HepG2 (cell line): ENCODE data around the gene SRRM3.

Experiments
- NBN ChIP-seq: fragments of 450-650 bp; conservative IDR thresholded peaks from 2 replicates; pipeline ENCODE4 v1.6.1; 2017
- SOX6 ChIP-seq, 2 experiments: fragments of 450-650 bp in 1 of 2; sonication (generic) in 1 of 2; formaldehyde crosslinking in 1 of 2; IDR thresholded peaks; 2 replicates each; pipeline versions ENCODE4 v1.4.0 to v1.6.1; 2017 to 2020; ENCODE audit warnings: antibody characterized with exemption in 1 of 2, mild to moderate bottlenecking in 1 of 2, missing genetic modification reagents in 1 of 2
- TF ChIP-seq, protein P1 (sequence below): sonication (generic); formaldehyde crosslinking; IDR thresholded peaks from 2 replicates; pipeline ENCODE4 v1.4.0; 2020; ENCODE audit warnings: missing genetic modification reagents, mild to moderate bottlenecking, borderline replicate concordance

DNA sequence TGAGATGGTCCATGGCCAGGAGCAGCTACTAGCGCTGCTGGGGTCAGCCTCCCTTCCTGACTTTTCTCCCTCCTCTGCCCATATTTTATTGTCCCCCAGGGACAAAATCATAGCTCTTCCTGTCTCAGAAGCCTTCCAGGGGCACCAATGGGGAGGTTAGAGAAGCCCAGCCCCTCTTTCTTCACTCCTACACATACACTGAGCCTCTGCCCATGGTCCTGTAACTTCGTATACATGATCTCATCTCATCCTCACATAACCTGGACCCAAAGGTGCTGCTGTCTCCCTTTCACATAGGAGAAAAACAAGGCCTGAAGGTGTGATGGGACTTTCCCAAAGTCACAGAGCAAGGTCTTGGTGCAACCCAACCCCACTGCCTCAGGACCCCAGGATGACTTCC lies 2.5 kb downstream of the SRRM3 start:
- TF ChIP-seq NBN (no peak), SOX6 (IDR thresholded peaks at IDR 0.05) (no peak), SOX6 (CRISPR knock-in tag; IDR thresholded peaks at IDR 0.05) (no peak)
- TF ChIP-seq, protein P1, sequence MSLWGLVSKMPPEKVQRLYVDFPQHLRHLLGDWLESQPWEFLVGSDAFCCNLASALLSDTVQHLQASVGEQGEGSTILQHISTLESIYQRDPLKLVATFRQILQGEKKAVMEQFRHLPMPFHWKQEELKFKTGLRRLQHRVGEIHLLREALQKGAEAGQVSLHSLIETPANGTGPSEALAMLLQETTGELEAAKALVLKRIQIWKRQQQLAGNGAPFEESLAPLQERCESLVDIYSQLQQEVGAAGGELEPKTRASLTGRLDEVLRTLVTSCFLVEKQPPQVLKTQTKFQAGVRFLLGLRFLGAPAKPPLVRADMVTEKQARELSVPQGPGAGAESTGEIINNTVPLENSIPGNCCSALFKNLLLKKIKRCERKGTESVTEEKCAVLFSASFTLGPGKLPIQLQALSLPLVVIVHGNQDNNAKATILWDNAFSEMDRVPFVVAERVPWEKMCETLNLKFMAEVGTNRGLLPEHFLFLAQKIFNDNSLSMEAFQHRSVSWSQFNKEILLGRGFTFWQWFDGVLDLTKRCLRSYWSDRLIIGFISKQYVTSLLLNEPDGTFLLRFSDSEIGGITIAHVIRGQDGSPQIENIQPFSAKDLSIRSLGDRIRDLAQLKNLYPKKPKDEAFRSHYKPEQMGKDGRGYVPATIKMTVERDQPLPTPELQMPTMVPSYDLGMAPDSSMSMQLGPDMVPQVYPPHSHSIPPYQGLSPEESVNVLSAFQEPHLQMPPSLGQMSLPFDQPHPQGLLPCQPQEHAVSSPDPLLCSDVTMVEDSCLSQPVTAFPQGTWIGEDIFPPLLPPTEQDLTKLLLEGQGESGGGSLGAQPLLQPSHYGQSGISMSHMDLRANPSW, result no peak
